ENCODE data around the gene OPRM1.

Gene OPRM1

DNA sequence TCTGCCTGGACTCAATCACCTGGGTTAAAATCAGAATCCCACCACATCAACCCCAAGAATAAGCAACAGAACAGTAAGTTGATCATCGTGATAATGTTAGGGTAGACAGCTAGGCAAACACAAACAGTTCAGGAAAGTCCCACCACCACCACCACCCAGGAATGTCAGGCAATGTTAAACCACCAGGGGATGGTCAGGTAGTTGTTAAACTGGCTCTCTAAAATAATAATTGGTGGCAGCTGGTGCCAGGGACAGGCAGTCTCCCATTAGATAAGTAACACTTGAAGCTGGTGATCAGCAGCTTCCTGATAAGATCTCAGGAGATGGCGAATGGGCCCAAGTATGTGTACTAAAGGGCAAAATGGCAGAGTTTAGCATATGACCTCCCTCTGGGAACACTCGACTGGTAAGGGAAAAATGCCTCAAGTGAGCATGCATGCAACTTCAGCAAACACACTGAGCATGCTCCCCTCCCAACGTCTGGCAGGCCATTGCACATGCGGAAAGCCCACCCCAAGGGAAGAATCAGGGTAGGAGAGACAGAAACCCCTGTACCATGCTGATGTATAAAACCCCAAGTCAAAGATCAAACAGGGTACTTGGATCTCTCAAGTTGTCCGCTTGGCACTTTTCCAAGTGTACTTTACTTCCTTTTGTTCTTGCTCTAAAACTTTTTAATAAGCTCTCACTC lies 250.9 kb downstream of the OPRM1 start:
- DNase-seq, result no peak

DNA sequence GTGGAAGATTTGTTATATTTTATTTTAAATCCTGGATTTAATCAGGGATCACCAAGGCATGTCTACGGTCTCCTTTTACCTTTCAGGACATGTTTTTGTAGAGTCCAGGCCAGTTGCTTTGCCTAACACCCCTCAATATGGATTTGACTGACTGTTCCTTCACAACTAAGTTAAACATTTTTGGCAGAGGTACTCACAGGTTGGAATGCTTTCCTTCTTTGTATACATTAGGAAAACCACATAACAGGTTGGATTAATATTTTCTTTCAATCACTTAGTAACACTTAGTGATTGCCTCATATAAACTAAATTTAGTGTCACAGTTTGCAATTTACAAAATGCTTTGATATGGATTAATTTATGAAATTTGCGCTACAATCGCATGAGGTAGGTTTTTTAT lies 253.0 kb downstream of the OPRM1 start:
- DNase-seq, result no peak

DNA sequence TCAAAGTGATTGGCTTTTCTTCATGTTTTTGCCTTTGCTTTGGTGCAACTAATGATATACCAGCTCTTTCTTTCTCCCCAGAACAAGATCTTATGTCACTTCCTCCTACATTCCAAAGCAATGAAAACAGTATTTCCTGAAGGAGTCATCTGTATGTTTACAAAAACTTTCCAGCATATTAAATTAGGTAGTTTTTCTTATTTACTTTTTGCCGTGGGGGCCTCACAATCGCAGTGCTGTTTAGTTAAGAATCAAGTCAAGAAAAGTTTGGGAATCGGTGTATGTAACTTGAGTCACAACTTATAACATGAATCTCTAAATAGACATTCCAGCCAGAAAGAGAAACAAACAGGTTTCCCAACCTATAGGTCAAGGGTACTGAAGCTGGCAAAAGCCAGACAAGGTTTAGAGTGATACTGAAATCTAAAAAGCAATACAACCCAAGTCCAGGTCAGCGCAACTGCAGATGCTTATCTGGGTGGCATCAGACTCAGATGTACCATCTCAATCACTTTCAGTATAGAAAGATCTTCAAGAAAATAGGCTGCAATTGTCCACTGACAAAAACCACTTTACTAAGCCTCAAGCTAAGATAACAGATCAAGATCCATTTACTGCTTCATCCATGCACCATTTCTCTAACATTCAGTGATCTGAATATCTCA lies 253.9 kb downstream of the OPRM1 start:
- no peak for DNase-seq

DNA sequence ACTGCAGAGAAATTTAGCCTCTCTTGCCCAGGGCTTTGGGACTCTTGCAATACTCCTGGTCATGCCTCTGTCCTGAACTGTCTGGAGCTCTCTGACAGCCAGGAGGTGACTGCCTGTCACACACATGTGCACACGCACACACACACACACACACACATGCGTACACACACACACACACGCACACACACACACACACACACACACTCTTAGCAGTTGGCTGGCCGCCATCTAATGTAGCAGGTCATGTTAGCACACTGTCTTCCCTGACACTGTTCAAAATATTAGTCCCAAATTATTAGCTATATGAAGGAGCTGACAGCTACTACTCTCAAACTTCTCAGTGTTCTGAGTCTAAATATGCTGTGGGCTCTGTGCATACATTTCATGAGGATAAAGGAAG lies 256.7 kb downstream of the OPRM1 start:
- no peak for DNase-seq
